HG03025 (cell line): ENCODE measurements around the gene STOML1.

Source experiments
- ATAC-seq: cut with Tn5 transposase; IDR thresholded peaks from one replicate; pipeline ENCODE4 v1.9.1; 2021; ENCODE audit warnings: mild to moderate bottlenecking, moderate library complexity; ENCODE audit not compliant: unreplicated experiment, low FRiP score

STOML1 gene

GRCh38 chr15:74022706-74023470 is 30.8 kb upstream of the STOML1 start:
- ATAC-seq = no peak

- no peak for ATAC-seq
Measured at GRCh38 chr15:74019734-74020133, 27.6 kb upstream of the STOML1 start.

GRCh38 chr15:74013374-74013894 is 21.3 kb upstream of the STOML1 start:
- ATAC-seq = no peak

GRCh38 chr15:74011610-74012009 is 19.5 kb upstream of the STOML1 start:
- no peak for ATAC-seq

GRCh38 chr15:74010929-74011540 is 18.9 kb upstream of the STOML1 start:
- no peak for ATAC-seq

GRCh38 chr15:74008901-74009300 is 16.8 kb upstream of the STOML1 start:
- ATAC-seq = no peak

GRCh38 chr15:74007820-74008371 is 15.8 kb upstream of the STOML1 start:
- no peak for ATAC-seq

GRCh38 chr15:74006774-74007639 is 14.9 kb upstream of the STOML1 start:
- ATAC-seq = no peak

- no peak for ATAC-seq
Measured at GRCh38 chr15:73997986-73998385, 5.9 kb upstream of the STOML1 start.

- ATAC-seq = no peak
Measured at GRCh38 chr15:73996939-73997338, 4.8 kb upstream of the STOML1 start.

GRCh38 chr15:73996267-73996666 is 4.2 kb upstream of the STOML1 start:
- ATAC-seq = no peak

- no peak for ATAC-seq
Measured at GRCh38 chr15:73994912-73995622, 3.0 kb upstream of the STOML1 start.

- peak; percentile 57 for ATAC-seq
Measured at GRCh38 chr15:73994413-73994883, 2.4 kb upstream of the STOML1 start, which contains the start of gene PML. TSS of gene PML (plus strand) at chr15:73994716. CDS start at chr15:73994813, 97 bp downstream.

- no peak for ATAC-seq
Measured at GRCh38 chr15:73993211-73993994, 1.3 kb upstream of the STOML1 start.

- ATAC-seq = no peak
Measured at GRCh38 chr15:73992594-73992898, 451 bp upstream of the STOML1 start.

GRCh38 chr15:73991260-73991659 is 835 bp downstream of the STOML1 start:
- no peak for ATAC-seq

- no peak for ATAC-seq
Measured at GRCh38 chr15:73990250-73991005, 1.7 kb downstream of the STOML1 start.

- ATAC-seq = no peak
Measured at GRCh38 chr15:73989001-73989798, 2.9 kb downstream of the STOML1 start.
